ENCODE data around the gene CYBRD1. TPM values are rescaled to one million over a fixed set of nuclear protein-coding genes. Genes with fewer than 3 reads are reported as not detected.

CYBRD1 gene
- total RNA-seq, 1 experiment from 2014 or later = 9.7 TPM

DNA sequence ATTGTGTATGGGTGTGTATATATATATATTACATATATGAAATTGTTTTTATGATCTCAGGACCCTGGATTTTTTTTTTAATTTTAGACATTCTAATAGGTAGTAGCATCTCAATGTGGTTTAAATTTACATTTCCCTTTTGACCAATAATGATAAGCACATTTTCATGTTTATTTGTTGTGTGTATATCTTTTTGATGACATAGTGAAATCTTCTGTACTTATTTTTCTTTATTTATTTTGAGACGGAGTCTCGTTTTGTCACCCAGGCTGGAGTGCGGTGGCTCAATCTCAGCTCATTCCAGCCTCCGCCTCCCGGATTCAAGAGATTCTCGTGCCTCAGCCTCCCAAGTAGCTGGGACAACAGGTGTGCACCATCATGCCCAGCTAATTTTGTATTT, 35.1 kb upstream of the CYBRD1 start:
- Mint-ChIP-seq H3K36me3 (ENCODE audit: insufficient read depth, unreplicated experiment) (peaks cover 6% of the 10 kb centered on the region), H3K9me3 (ENCODE audit: unreplicated experiment) (no peaks in the 10 kb centered on the region), H3K4me3 (ENCODE audit: unreplicated experiment) (no peak overlapping the region), H3K27me3 (ENCODE audit: insufficient read depth, unreplicated experiment) (no peaks in the 10 kb centered on the region), H3K4me1 (ENCODE audit: low read depth, unreplicated experiment) (peaks cover 10% of the 10 kb centered on the region), H3K27ac (ENCODE audit: unreplicated experiment) (no peak overlapping the region)
- BruUV-seq (replicated peaks) = no TSS peak
- no peaks in the 10 kb centered on the region for H3K27me3 ChIP-seq (replicated peaks; ENCODE audit: control insufficient read depth, insufficient read depth, low read length)
- H3K36me3 ChIP-seq (ENCODE audit: control insufficient read depth, insufficient read depth, low read length) = no peaks in the 10 kb centered on the region
- no peaks in the 10 kb centered on the region for H3K9me3 ChIP-seq
- TF ChIP-seq, protein P1, sequence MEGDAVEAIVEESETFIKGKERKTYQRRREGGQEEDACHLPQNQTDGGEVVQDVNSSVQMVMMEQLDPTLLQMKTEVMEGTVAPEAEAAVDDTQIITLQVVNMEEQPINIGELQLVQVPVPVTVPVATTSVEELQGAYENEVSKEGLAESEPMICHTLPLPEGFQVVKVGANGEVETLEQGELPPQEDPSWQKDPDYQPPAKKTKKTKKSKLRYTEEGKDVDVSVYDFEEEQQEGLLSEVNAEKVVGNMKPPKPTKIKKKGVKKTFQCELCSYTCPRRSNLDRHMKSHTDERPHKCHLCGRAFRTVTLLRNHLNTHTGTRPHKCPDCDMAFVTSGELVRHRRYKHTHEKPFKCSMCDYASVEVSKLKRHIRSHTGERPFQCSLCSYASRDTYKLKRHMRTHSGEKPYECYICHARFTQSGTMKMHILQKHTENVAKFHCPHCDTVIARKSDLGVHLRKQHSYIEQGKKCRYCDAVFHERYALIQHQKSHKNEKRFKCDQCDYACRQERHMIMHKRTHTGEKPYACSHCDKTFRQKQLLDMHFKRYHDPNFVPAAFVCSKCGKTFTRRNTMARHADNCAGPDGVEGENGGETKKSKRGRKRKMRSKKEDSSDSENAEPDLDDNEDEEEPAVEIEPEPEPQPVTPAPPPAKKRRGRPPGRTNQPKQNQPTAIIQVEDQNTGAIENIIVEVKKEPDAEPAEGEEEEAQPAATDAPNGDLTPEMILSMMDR (IDR thresholded peaks at IDR 0.05; ENCODE audit: insufficient read depth in 1 of 2, low read depth in 1 of 2, low read length in 1 of 2, severe bottlenecking in 1 of 2, unreplicated experiment in 1 of 2) = no peak
- CTCF ChIA-PET = no interaction called here
- intact Hi-C loops (cut with micrococcal nuclease; ENCODE audit: unreplicated experiment) = no loop called here
- no peak overlapping the region for H3K4me3 ChIP-seq (ENCODE audit: low read depth, low read length)
- DNase-seq = no peak
- POLR2A ChIA-PET = no interaction called here
- peaks cover 13% of the 10 kb centered on the region for H3K4me1 ChIP-seq

DNA sequence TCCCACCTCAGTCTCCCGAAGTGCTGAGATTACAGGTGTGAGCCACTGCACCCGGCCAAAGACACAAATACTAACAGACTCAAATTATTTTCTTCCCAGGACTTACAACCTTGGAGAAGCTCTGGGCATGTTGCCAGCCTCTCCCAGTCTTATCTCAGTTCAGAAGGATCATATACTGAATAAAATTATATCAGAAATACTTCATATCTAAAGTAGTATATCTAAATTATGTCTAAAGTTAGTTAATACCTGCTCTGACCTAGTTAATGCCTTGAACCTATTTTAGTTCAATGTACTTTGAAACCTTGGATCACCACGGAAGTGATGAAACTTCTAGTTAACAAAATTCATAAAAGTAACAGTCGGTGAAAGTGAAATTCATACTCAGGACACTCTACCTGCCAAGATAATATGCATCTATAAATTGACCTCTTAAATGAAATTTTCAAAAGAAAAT, 34.4 kb upstream of the CYBRD1 start:
- no TSS peak for BruUV-seq (replicated peaks)
- TF ChIP-seq, protein P1 (IDR thresholded peaks at IDR 0.05; ENCODE audit: insufficient read depth in 1 of 2, low read depth in 1 of 2, low read length in 1 of 2, severe bottlenecking in 1 of 2, unreplicated experiment in 1 of 2) = no peak
- Mint-ChIP-seq H3K4me1 (ENCODE audit: low read depth, unreplicated experiment) (peaks cover 4% of the 10 kb centered on the region), H3K27me3 (ENCODE audit: insufficient read depth, unreplicated experiment) (no peaks in the 10 kb centered on the region), H3K9me3 (ENCODE audit: unreplicated experiment) (no peaks in the 10 kb centered on the region), H3K36me3 (ENCODE audit: insufficient read depth, unreplicated experiment) (peaks cover 6% of the 10 kb centered on the region), H3K27ac (ENCODE audit: unreplicated experiment) (no peak overlapping the region), H3K4me3 (ENCODE audit: unreplicated experiment) (no peak overlapping the region)
- peaks cover 7% of the 10 kb centered on the region for H3K4me1 ChIP-seq
- no peaks in the 10 kb centered on the region for H3K36me3 ChIP-seq (ENCODE audit: control insufficient read depth, insufficient read depth, low read length)
- no peak overlapping the region for H3K4me3 ChIP-seq (ENCODE audit: low read depth, low read length)
- no peaks in the 10 kb centered on the region for H3K27me3 ChIP-seq (replicated peaks; ENCODE audit: control insufficient read depth, insufficient read depth, low read length)
- H3K9me3 ChIP-seq = no peaks in the 10 kb centered on the region
- POLR2A ChIA-PET = no interaction called here
- intact Hi-C loops (cut with micrococcal nuclease; ENCODE audit: unreplicated experiment) = no loop called here
- CTCF ChIA-PET = no interaction called here
- DNase-seq = no peak

DNA sequence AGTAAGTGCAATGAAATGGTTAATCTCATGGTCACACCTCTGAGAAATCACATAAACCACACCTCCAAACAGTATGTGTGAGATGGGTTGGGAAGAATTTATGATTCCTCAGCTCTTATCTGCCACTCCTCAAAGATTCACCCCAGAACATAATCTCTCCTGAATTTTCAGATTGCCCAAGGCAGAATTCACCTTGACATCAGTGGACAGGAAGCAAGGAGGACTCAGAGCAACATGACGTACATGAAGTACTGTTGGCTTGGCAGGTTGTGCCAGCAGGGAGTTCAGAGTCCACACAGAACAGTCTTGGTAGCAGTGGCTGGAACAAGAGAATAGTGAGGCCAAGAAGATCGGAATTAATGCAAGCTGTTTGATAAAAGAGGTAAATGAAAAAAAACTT, 31.7 kb upstream of the CYBRD1 start:
- intact Hi-C loops (cut with micrococcal nuclease; ENCODE audit: unreplicated experiment) = no loop called here
- Mint-ChIP-seq H3K36me3 (ENCODE audit: insufficient read depth, unreplicated experiment) (peaks cover 6% of the 10 kb centered on the region), H3K4me3 (ENCODE audit: unreplicated experiment) (no peak overlapping the region), H3K9me3 (ENCODE audit: unreplicated experiment) (no peaks in the 10 kb centered on the region), H3K27ac (ENCODE audit: unreplicated experiment) (peak overlapping the region; percentile 65), H3K27me3 (ENCODE audit: insufficient read depth, unreplicated experiment) (no peaks in the 10 kb centered on the region), H3K4me1 (ENCODE audit: low read depth, unreplicated experiment) (no peaks in the 10 kb centered on the region)
- Histone ChIP-seq H3K9me3 (no peaks in the 10 kb centered on the region), H3K36me3 (ENCODE audit: control insufficient read depth, insufficient read depth, low read length) (no peaks in the 10 kb centered on the region), H3K4me1 (peaks cover 4% of the 10 kb centered on the region), H3K27me3 (replicated peaks; ENCODE audit: control insufficient read depth, insufficient read depth, low read length) (no peaks in the 10 kb centered on the region), H3K4me3 (ENCODE audit: low read depth, low read length) (no peak overlapping the region)
- ChIA-PET CTCF (no interaction called here), POLR2A (no interaction called here)
- peak; percentile 44 to 61 for DNase-seq
- BruUV-seq (replicated peaks) = no TSS peak
- TF ChIP-seq, protein P1 (IDR thresholded peaks at IDR 0.05; ENCODE audit: insufficient read depth in 1 of 2, low read depth in 1 of 2, low read length in 1 of 2, severe bottlenecking in 1 of 2, unreplicated experiment in 1 of 2) = no peak

Measured in Caco-2 (cell line).